Epithelial cell of proximal tubule (primary cell): ENCODE results near the gene ZNF28. TPM values are rescaled to one million over a fixed set of nuclear protein-coding genes. Genes with fewer than 3 reads are reported as not detected.
A peak's percentile ranks its signal among the peaks of the same experiment; 100 is the strongest.
"Not testable (repeated sequence)": the region's sequence is repeated elsewhere in the genome, so short reads cannot be mapped to it uniquely, and the experiment has no call there.

Source experiments
- DNase-seq: peaks from one replicate; pipeline ENCODE4 v3.0.0-alpha.2; 2011; ENCODE audit warnings: low read depth
- H3K4me3 ChIP-seq: 2 replicates; pipeline ENCODE4 v1.5.1; 2011; ENCODE audit warnings: low read depth, mild to moderate bottlenecking, low read length
- total RNA-seq: library from RNA; depleted of rRNA; stranded (reverse); fragments of >200 nt; gene quantifications from 2 replicates; pipeline ENCODE4 v1.2.3, GENCODE V29; 2015
- TF ChIP-seq, protein P1 (sequence below): conservative IDR thresholded peaks from 2 replicates; pipeline ENCODE4 v1.5.1; 2012; ENCODE audit warnings: low read depth, mild to moderate bottlenecking, low read length

Gene ZNF28
- total RNA-seq, 1 donor from 2014 or later: 10.2 TPM

DNA sequence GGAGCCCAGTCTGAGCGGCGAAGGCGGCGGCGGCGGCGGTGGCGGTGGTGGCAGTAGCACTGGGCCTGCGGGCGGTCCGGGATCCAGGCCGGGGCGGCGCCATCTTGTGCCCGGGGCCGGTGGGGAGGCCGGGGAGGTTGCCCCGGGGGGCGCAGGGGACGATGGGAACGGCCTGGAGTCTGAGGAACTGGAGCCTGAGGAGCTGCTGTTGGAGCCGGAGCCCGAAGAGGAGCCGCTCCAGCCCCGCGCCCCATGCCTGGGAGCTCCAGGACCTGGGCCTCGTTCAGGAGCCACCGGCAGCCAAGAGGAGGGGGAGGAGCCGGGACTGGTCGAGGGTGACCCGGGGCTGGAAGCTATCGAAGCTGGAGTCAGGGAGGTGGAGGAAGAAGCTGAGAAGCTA is 11.6 kb downstream of the ZNF28 start:
- TF ChIP-seq, protein P1, sequence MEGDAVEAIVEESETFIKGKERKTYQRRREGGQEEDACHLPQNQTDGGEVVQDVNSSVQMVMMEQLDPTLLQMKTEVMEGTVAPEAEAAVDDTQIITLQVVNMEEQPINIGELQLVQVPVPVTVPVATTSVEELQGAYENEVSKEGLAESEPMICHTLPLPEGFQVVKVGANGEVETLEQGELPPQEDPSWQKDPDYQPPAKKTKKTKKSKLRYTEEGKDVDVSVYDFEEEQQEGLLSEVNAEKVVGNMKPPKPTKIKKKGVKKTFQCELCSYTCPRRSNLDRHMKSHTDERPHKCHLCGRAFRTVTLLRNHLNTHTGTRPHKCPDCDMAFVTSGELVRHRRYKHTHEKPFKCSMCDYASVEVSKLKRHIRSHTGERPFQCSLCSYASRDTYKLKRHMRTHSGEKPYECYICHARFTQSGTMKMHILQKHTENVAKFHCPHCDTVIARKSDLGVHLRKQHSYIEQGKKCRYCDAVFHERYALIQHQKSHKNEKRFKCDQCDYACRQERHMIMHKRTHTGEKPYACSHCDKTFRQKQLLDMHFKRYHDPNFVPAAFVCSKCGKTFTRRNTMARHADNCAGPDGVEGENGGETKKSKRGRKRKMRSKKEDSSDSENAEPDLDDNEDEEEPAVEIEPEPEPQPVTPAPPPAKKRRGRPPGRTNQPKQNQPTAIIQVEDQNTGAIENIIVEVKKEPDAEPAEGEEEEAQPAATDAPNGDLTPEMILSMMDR: no peak
- no peak for DNase-seq
- no peak overlapping the region for H3K4me3 ChIP-seq

GRCh38 chr19:52799950-52800640 is 21.3 kb downstream of the ZNF28 start:
- not testable (repeated sequence) for H3K4me3 ChIP-seq, DNase-seq

- no peak for DNase-seq
- TF ChIP-seq, protein P1: no peak
- H3K4me3 ChIP-seq: no peak overlapping the region
These were observed 32.0 kb downstream of the ZNF28 start for GRCh38 chr19:52789440-52789839.

- H3K4me3 ChIP-seq: peak within 1 kb of the TSS; percentile 87
- not testable (repeated sequence) for DNase-seq
- TF ChIP-seq, protein P1: peak; percentile 10
These were observed 34.7 kb downstream of the ZNF28 start, which contains the start of gene ZNF600 for GRCh38 chr19:52786464-52787354. TSS of gene ZNF600 (minus strand) at chr19:52786791. CDS start at chr19:52778888, 7,903 bp downstream.

DNA sequence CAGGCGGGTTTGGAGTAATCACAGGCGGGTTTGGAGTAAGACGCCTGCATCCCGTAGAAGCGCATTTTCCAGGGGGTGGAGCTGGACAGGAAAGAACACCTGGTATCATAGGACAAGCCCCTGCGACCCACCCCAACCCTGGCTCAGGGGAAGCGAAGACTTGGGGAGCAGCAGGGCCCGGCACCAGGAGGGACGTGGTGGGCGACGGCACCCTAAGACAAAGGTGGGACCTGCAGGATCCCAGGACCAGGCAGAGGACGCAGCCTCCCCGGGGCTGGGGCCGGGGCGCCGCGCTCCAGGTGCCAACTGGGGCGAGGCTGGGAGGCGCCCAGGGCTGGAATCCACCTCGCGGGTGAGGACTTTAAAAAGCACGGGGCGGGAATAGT is 35.4 kb downstream of the ZNF28 start:
- peak overlapping the region; percentile 87 for H3K4me3 ChIP-seq
- DNase-seq: no peak
- TF ChIP-seq, protein P1: no peak

- TF ChIP-seq, protein P1: no peak
- DNase-seq: no peak
- peak overlapping the region; percentile 87 for H3K4me3 ChIP-seq
These were observed 35.9 kb downstream of the ZNF28 start for GRCh38 chr19:52785506-52785905.

DNA sequence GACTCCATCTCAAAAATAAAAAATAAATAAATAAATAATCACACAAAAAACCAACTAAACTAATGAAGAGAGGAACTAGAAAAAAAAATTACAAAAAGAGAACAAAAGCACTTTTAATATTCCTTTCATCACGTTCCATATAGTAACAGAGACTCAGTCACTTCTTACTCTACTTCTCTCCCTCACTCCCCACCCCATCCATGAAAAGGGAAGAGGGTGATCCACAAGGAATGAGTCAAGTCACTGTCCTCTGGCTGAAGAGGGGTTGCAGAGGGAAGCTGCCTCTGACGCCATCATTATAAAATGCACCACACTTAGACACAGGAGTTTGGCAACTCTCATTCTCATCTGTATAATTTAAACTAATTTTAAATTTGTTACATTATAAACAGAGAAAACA is 38.6 kb downstream of the ZNF28 start:
- not testable (repeated sequence) for H3K4me3 ChIP-seq, DNase-seq
